ENCODE results near the gene SUGCT. TPM values are rescaled to one million over a fixed set of nuclear protein-coding genes. Genes with fewer than 3 reads are reported as not detected.

Gene SUGCT
- polyA plus RNA-seq, 6 donors from 2014 or later, result 4.1 to 11.4 (median 9.0) TPM

- H3K4me3 Mint-ChIP-seq, result no peak overlapping the region
- no peak for DNase-seq
- H3K27me3 Mint-ChIP-seq, result peaks cover 0 to 4% (median 0%) of the 10 kb centered on the region in 3 donors
- peaks cover 0 to 2% (median 0%) of the 10 kb centered on the region in 7 donors for H3K9me3 Mint-ChIP-seq
- no peaks in the 10 kb centered on the region for H3K36me3 Mint-ChIP-seq
- H3K4me1 Mint-ChIP-seq, result no peaks in the 10 kb centered on the region
- no peak overlapping the region for H3K27ac Mint-ChIP-seq
- no peak for ATAC-seq (ENCODE audit: low read depth in 2 of 2)
Observed at GRCh38 chr7:40879941-40880543, 745.2 kb downstream of the SUGCT start.

- Mint-ChIP-seq H3K36me3 (no peaks in the 10 kb centered on the region), H3K4me1 (no peaks in the 10 kb centered on the region), H3K9me3 (peaks cover 0 to 5% (median 0%) of the 10 kb centered on the region in 7 donors), H3K27ac (no peak overlapping the region), H3K27me3 (peaks cover 0 to 4% (median 0%) of the 10 kb centered on the region in 3 donors), H3K4me3 (no peak overlapping the region)
- ATAC-seq (ENCODE audit: low read depth in 2 of 2) (no peak), DNase-seq (no peak)
Observed at GRCh38 chr7:40880581-40880980, 745.8 kb downstream of the SUGCT start.

- Mint-ChIP-seq H3K36me3 (no peaks in the 10 kb centered on the region), H3K27ac (no peak overlapping the region), H3K9me3 (peaks cover 0 to 6% (median 0%) of the 10 kb centered on the region in 7 donors), H3K4me3 (no peak overlapping the region), H3K4me1 (no peaks in the 10 kb centered on the region), H3K27me3 (peaks cover 0 to 4% (median 4%) of the 10 kb centered on the region in 3 donors)
- ATAC-seq (ENCODE audit: low read depth in 2 of 2) (no peak), DNase-seq (no peak)
Observed at GRCh38 chr7:40881405-40881926, 746.7 kb downstream of the SUGCT start.

DNA sequence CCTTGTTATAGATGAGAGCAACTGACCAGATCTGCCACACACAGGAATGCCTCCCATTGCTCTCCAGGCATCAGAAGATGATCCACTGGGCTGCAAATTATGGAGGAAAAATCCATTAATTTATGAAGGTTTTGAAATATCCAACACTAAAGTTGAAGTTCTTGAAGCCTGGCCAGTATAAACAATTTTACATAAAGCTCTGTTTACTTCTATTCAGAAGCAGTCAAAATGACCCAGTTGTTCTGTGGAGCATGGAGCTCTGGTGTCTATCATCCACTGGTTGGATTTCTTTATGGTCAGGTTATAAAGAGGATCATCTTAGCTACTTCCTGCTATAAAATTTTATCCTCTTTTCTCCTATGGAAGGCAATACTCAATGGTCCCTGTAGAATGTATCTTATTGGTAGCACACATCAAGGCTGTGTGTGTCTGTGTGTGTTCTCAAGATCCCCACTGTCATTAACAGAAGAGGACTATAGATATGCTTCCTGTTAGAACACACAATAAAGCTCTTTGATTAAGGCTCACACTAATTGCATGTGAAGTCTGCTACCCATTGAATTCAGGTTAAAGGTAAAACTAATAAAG, 747.4 kb downstream of the SUGCT start:
- Mint-ChIP-seq H3K4me3 (no peak overlapping the region), H3K4me1 (no peaks in the 10 kb centered on the region), H3K27ac (no peak overlapping the region), H3K9me3 (peaks cover 0 to 6% (median 0%) of the 10 kb centered on the region in 7 donors), H3K36me3 (no peaks in the 10 kb centered on the region), H3K27me3 (peaks cover 0 to 5% (median 4%) of the 10 kb centered on the region in 3 donors)
- no peak for DNase-seq
- ATAC-seq (ENCODE audit: low read depth in 2 of 2), result no peak

DNA sequence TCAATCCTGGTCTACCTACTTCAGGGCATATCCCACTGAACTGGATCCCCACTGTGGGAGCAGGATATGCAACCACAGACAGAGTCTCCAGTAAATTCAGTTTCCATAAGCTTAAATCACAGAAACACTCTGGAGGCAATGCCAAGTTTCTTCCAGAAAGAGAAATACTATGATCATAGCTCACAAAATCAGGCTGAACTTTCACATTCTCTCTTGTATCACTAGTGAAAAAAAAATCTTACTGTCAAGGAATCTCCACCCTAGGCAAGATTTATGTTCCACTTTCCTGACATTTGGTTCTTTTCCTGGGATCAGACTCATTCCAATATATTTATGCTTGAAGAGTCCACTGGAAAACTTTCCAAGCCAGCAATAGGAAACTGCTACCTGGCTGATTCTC, 749.0 kb downstream of the SUGCT start:
- H3K27ac Mint-ChIP-seq, result no peak overlapping the region
- no peak overlapping the region for H3K4me3 Mint-ChIP-seq
- H3K9me3 Mint-ChIP-seq, result peaks cover 0 to 10% (median 0%) of the 10 kb centered on the region in 7 donors

GRCh38 chr7:40884241-40884640, 749.4 kb downstream of the SUGCT start:
- no peak overlapping the region for H3K27ac Mint-ChIP-seq
- peaks cover 0 to 10% (median 0%) of the 10 kb centered on the region in 7 donors for H3K9me3 Mint-ChIP-seq
- H3K36me3 Mint-ChIP-seq, result no peaks in the 10 kb centered on the region
- H3K27me3 Mint-ChIP-seq, result peaks cover 0 to 7% (median 4%) of the 10 kb centered on the region in 3 donors
- no peaks in the 10 kb centered on the region for H3K4me1 Mint-ChIP-seq
- DNase-seq, result no peak
- H3K4me3 Mint-ChIP-seq, result no peak overlapping the region
- ATAC-seq (ENCODE audit: low read depth in 2 of 2), result no peak

More for the DNA sequence above, 749.0 kb downstream of the SUGCT start:
- ATAC-seq (ENCODE audit: low read depth in 2 of 2), result no peak
- no peak for DNase-seq
- H3K27me3 Mint-ChIP-seq, result peaks cover 0 to 7% (median 4%) of the 10 kb centered on the region in 3 donors
- no peaks in the 10 kb centered on the region for H3K36me3 Mint-ChIP-seq
- no peaks in the 10 kb centered on the region for H3K4me1 Mint-ChIP-seq

- ATAC-seq (ENCODE audit: low read depth in 2 of 2) (no peak), DNase-seq (no peak)
- no peak overlapping the region for H3K4me3 Mint-ChIP-seq
- H3K36me3 Mint-ChIP-seq, result peaks cover 0 to 2% of the 10 kb centered on the region in 2 donors
- peaks cover under 1 to 14% (median 2%) of the 10 kb centered on the region in 7 donors for H3K9me3 Mint-ChIP-seq
- H3K27ac Mint-ChIP-seq, result peak overlapping the region in 1 of 6 donors; percentile 12
- no peaks in the 10 kb centered on the region for H3K4me1 Mint-ChIP-seq
- peaks cover 0 to 7% (median 4%) of the 10 kb centered on the region in 3 donors for H3K27me3 Mint-ChIP-seq
Observed at GRCh38 chr7:40885503-40885902, 750.7 kb downstream of the SUGCT start.

GRCh38 chr7:40887099-40887498, 752.3 kb downstream of the SUGCT start:
- Mint-ChIP-seq H3K4me3 (no peak overlapping the region), H3K27ac (no peak overlapping the region), H3K4me1 (no peaks in the 10 kb centered on the region), H3K27me3 (peaks cover 0 to 7% (median 4%) of the 10 kb centered on the region in 3 donors), H3K9me3 (peaks cover 8 to 23% (median 15%) of the 10 kb centered on the region in 7 donors), H3K36me3 (peaks cover 0 to 10% of the 10 kb centered on the region in 2 donors)
- no peak for ATAC-seq (ENCODE audit: low read depth in 2 of 2)
- no peak for DNase-seq

DNA sequence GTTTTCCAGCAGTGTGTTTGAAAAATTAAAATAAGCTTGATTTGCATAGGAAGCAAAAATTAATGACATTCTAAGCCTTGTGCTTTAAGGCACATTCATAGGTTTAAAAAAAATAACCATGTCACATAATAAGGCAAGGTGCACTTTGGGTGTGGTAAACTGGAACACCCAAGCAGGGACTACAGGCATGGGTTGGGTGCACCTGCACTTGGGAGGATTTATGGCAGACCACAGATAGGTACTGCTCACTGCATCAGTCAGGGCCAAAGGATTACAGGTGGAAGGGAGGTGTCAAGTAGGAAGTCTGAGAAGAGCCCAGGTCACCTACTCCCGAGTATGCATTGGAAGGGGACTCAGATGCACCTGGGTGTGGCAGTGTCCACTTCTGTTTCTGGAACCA, 753.7 kb downstream of the SUGCT start:
- Mint-ChIP-seq H3K4me1 (no peaks in the 10 kb centered on the region), H3K27me3 (peaks cover 0 to 7% (median 4%) of the 10 kb centered on the region in 3 donors), H3K27ac (no peak overlapping the region), H3K4me3 (no peak overlapping the region), H3K9me3 (peaks cover 8 to 31% (median 17%) of the 10 kb centered on the region in 7 donors), H3K36me3 (peaks cover 0 to 10% of the 10 kb centered on the region in 2 donors)
- no peak for DNase-seq
- no peak for ATAC-seq (ENCODE audit: low read depth in 2 of 2)

DNA sequence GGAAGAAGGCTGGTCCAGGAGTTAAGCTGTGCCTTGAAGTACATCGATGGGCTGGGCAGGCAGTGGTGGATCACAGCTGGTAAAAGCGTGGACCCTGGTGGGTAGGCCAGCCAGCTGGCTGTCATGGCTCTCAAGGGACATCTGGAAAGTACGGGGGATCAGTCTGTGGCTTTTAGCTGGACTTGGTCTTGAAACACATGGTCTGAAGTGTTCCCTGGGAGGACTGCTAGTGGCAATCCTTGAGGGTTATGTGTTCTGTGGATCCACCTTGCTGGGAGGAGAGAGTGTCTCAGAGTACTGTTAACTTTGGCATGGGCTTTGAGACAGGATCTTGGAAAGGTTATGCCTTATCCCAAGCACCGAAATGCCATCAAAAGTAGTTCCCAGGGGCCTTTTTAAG, 754.3 kb downstream of the SUGCT start:
- ATAC-seq (ENCODE audit: low read depth in 2 of 2) (no peak), DNase-seq (no peak)
- Mint-ChIP-seq H3K4me3 (no peak overlapping the region), H3K27me3 (peaks cover 0 to 7% (median 4%) of the 10 kb centered on the region in 3 donors), H3K27ac (no peak overlapping the region), H3K9me3 (peaks cover 8 to 31% (median 17%) of the 10 kb centered on the region in 7 donors), H3K4me1 (no peaks in the 10 kb centered on the region), H3K36me3 (peaks cover 0 to 10% of the 10 kb centered on the region in 2 donors)

DNA sequence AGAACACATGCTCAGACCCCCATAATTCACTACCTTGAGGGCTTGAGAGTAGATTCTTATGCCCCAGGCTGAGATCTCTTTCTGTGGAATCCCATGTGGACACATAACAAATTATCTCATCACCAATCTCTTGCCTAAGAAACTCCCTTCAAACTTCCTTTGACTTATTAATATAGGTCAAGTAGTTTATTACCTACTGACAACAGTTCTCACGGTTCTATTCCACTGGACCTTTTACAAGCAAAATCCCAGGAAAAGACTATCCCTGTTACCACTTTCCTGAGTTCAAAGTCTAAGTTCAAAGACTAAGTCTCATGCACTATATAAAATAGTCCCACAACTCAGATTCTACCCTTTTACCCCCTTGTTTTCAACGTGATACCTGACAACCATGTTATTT, 754.7 kb downstream of the SUGCT start:
- H3K4me3 Mint-ChIP-seq, result no peak overlapping the region
- peaks cover 0 to 7% (median 4%) of the 10 kb centered on the region in 3 donors for H3K27me3 Mint-ChIP-seq
- peaks cover 8 to 31% (median 17%) of the 10 kb centered on the region in 7 donors for H3K9me3 Mint-ChIP-seq
- H3K27ac Mint-ChIP-seq, result no peak overlapping the region
- ATAC-seq (ENCODE audit: low read depth in 2 of 2) (no peak), DNase-seq (no peak)
- peaks cover 0 to 10% of the 10 kb centered on the region in 2 donors for H3K36me3 Mint-ChIP-seq
- H3K4me1 Mint-ChIP-seq, result no peaks in the 10 kb centered on the region

GRCh38 chr7:40890088-40890692, 755.4 kb downstream of the SUGCT start:
- DNase-seq (no peak), ATAC-seq (ENCODE audit: low read depth in 2 of 2) (no peak)
- Mint-ChIP-seq H3K27ac (no peak overlapping the region), H3K27me3 (peaks cover 0 to 7% (median 4%) of the 10 kb centered on the region in 3 donors), H3K9me3 (peaks cover 10 to 35% (median 21%) of the 10 kb centered on the region in 7 donors), H3K36me3 (peaks cover 0 to 10% of the 10 kb centered on the region in 2 donors), H3K4me3 (no peak overlapping the region), H3K4me1 (no peaks in the 10 kb centered on the region)

DNA sequence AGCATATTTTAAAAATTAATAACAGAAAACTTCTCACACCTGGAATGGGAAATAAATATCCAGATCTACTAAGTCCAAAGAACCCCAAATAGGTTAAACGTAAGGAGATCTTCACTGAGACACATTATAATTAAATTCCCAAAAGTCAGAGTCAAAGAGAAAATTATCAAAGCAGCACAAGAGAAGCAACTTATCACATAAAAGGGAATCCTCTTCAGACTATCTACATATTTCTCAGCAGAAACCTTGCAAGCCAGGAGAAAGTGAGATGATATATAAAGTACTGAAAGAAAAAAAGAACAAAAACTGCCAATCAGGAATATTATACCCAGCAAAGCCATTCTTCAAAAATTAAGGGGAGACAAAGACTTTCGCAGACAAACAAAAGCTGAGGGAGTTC, 756.4 kb downstream of the SUGCT start:
- ATAC-seq (ENCODE audit: low read depth in 2 of 2) (no peak), DNase-seq (no peak)
- H3K27me3 Mint-ChIP-seq, result peaks cover 0 to 7% (median 0%) of the 10 kb centered on the region in 3 donors
- peaks cover 0 to 10% of the 10 kb centered on the region in 2 donors for H3K36me3 Mint-ChIP-seq
- no peak overlapping the region for H3K4me3 Mint-ChIP-seq
- no peaks in the 10 kb centered on the region for H3K4me1 Mint-ChIP-seq
- H3K9me3 Mint-ChIP-seq, result peaks cover 10 to 36% (median 20%) of the 10 kb centered on the region in 7 donors
- H3K27ac Mint-ChIP-seq, result peak overlapping the region in 1 of 6 donors; percentile 15
